ENCODE data around the gene BTBD16.
A peak's percentile ranks its signal among the peaks of the same experiment; 100 is the strongest.

Gene BTBD16

DNA sequence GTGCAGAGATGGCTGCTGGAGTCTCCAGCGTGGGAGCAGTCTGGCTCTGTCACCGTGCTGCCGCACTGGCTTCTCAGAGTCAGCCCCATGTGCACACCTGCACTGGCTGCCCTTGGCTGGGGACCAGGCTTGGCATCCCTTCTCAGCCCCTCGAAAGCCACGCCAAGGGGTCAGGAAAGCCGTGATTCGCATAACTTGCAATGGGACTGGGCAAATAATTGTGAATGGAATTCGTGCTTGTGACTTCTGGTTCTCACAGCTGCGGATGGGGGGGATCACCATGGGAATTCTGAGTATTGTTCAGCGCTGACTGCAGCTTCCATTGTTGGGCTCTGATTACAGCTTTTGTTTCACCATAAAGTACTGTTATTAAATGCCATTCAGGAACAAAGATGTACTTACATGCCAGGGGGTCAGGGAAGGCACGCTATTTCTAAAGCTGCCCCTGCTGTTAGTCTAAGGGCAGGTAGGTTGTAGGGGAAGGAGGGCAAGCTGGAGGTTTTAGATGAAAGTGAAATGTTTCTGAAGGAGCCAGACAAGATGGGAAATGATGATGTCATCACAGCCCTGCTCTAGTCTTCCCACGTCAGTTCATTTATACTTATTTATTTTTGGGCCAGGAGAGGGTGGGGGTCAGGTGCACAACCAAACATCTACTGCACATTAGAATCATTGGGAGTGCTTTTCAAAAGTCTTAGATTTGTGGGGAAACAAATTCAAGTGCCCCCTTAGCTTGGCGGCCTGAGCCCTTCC lies 97.6 kb downstream of the BTBD16 start:
- Histone ChIP-seq H3K9me3 (ENCODE audit: control insufficient read depth, low read length) (no peaks in the 10 kb centered on the region), H2AFZ (no peak overlapping the region), H3K27ac (no peak overlapping the region), H3K4me3 (ENCODE audit: low read depth, low read length) (no peak overlapping the region), H3K4me2 (ENCODE audit: low read length) (no peak overlapping the region), H3K4me1 (no peaks in the 10 kb centered on the region), H3K9ac (no peak overlapping the region), H3K79me2 (no peaks in the 10 kb centered on the region), H3K27me3 (ENCODE audit: control insufficient read depth, insufficient read depth, low read length) (no peaks in the 10 kb centered on the region), H3K36me3 (ENCODE audit: control insufficient read depth, insufficient read depth, low read length) (no peaks in the 10 kb centered on the region)
- TF ChIP-seq CTCF (IDR thresholded peaks at IDR 0.05), result no peak

DNA sequence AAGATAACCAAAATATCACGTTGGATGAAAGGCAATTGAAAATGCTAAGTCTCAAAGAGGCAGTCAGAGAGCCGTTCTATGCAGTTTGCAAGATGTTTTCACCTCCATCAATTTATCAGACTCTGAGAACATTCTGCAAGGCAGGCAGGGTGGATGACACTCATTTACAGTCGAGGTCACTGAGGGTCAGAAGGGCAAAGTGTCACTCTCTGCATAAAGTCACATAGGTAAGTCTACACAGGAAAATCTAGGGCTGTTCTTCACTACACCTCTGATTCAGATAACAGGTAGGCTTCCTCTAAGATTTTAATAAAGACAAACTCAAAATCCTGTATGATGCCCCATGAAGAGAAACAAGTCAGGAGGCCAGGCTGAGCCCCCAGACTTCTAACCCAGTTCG lies 102.0 kb downstream of the BTBD16 start:
- Histone ChIP-seq H3K27me3 (ENCODE audit: control insufficient read depth, insufficient read depth, low read length) (no peaks in the 10 kb centered on the region), H2AFZ (no peak overlapping the region), H3K4me3 (ENCODE audit: low read depth, low read length) (no peak overlapping the region), H3K36me3 (ENCODE audit: control insufficient read depth, insufficient read depth, low read length) (no peaks in the 10 kb centered on the region), H3K4me2 (ENCODE audit: low read length) (no peak overlapping the region), H3K79me2 (no peaks in the 10 kb centered on the region), H3K9me3 (ENCODE audit: control insufficient read depth, low read length) (no peaks in the 10 kb centered on the region), H3K4me1 (no peaks in the 10 kb centered on the region), H3K27ac (no peak overlapping the region), H3K9ac (no peak overlapping the region)
- no peak for TF ChIP-seq CTCF (IDR thresholded peaks at IDR 0.05)

DNA sequence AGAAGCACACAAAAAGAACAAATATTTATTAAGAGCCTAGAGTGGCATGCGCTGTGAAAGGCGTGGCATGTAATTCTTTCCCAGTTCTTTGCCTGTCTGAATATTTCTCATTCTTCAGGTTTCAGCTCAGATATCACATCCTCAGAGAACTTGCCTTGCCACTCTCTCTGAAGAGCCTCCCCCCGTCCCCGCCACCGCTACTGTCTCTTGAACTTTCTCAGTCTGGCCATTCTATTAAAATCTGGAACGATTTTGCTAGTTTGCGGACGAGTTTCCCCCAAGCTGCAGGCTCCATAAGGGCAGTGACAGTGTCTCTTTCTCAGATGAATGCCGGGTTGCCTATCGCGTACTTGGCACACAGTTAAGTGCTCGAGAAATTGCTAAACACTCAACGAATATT lies 102.6 kb downstream of the BTBD16 start:
- Histone ChIP-seq H3K79me2 (no peaks in the 10 kb centered on the region), H3K4me2 (ENCODE audit: low read length) (peak overlapping the region; percentile 69), H3K4me3 (ENCODE audit: low read depth, low read length) (peak overlapping the region; percentile 53), H3K9me3 (ENCODE audit: control insufficient read depth, low read length) (no peaks in the 10 kb centered on the region), H3K4me1 (no peaks in the 10 kb centered on the region), H3K27me3 (ENCODE audit: control insufficient read depth, insufficient read depth, low read length) (no peaks in the 10 kb centered on the region), H3K9ac (no peak overlapping the region), H3K36me3 (ENCODE audit: control insufficient read depth, insufficient read depth, low read length) (no peaks in the 10 kb centered on the region), H3K27ac (peak overlapping the region; percentile 30), H2AFZ (peak overlapping the region; percentile 83)
- TF ChIP-seq CTCF (IDR thresholded peaks at IDR 0.05), result no peak

DNA sequence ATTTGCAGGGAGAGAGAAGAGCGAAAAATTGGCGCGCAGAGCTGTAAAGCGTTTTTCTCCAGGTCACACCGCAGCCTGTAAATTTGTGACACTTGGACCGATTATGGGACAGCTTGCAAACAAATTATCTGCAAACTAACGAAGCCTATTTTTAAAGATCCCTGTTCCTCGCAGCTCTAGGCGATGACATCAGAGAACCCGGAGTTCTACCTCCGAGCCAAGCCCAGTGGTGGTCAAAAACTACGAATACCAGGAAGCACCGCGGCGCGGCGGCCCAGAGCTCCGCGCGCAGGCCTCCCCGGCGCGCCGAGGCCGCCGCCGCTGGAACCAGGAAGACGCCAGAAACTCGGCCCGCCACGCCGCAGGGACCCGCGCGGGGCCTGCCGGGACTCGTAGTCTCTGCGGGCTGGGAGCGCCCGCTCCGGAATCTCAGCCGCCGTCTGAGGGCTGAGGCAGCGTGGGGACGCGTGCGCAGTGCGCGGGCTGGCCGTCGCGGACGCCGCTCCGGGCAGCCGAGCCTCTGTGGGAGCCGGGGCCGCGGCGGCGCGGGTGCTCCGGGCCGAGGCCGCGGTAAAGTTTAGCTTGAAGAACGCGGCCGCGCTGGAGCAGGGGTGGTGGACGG lies 103.3 kb downstream of the BTBD16 start, which contains the start of gene PLEKHA1:
Gene PLEKHA1 (plus strand): TSS at position 472 of the 622 bp plus-strand sequence. CDS start 18,493 bp downstream, outside the sequence.
- no peak for TF ChIP-seq CTCF (IDR thresholded peaks at IDR 0.05)
- Histone ChIP-seq H3K27me3 (ENCODE audit: control insufficient read depth, insufficient read depth, low read length) (no peaks in the 10 kb centered on the region), H3K79me2 (peaks cover 2% of the 10 kb centered on the region), H3K4me2 (ENCODE audit: low read length) (peak within 1 kb of the TSS; percentile 85), H3K36me3 (ENCODE audit: control insufficient read depth, insufficient read depth, low read length) (no peaks in the 10 kb centered on the region), H3K4me1 (no peaks in the 10 kb centered on the region), H3K4me3 (ENCODE audit: low read depth, low read length) (peak within 1 kb of the TSS; percentile 78), H3K27ac (peak within 1 kb of the TSS; percentile 77), H3K9ac (no peak within 1 kb of the TSS), H3K9me3 (ENCODE audit: control insufficient read depth, low read length) (no peaks in the 10 kb centered on the region), H2AFZ (peak within 1 kb of the TSS; percentile 87)

All from parathyroid adenoma (tissue), 2 donors.